Breast epithelium (tissue), 3 donors: Measurements from ENCODE around the gene DHX35.

ENCODE experiments used
- CTCF ChIP-seq, 3 donors: fragments of 450-650 bp; IDR thresholded peaks; one replicate each; pipeline ENCODE4 v1.5.1; 2016 to 2017; ENCODE audit warnings: antibody characterized with exemption in 3 of 3, mild to moderate bottlenecking in 3 of 3, moderate library complexity in 3 of 3
- POLR2A ChIP-seq: fragments of 450-650 bp; IDR thresholded peaks from one replicate; pipeline ENCODE4 v1.6.1; 2016; ENCODE audit warnings: antibody characterized with exemption, mild to moderate bottlenecking, moderate library complexity

- TF ChIP-seq CTCF (IDR thresholded peaks at IDR 0.05) (peak; percentile 28 to 78 (median 77)), POLR2A (no peak)
These were observed 119.1 kb downstream of the DHX35 start for GRCh38 chr20:39081255-39081654.
